ENCODE data around the gene CES4A.

DNA sequence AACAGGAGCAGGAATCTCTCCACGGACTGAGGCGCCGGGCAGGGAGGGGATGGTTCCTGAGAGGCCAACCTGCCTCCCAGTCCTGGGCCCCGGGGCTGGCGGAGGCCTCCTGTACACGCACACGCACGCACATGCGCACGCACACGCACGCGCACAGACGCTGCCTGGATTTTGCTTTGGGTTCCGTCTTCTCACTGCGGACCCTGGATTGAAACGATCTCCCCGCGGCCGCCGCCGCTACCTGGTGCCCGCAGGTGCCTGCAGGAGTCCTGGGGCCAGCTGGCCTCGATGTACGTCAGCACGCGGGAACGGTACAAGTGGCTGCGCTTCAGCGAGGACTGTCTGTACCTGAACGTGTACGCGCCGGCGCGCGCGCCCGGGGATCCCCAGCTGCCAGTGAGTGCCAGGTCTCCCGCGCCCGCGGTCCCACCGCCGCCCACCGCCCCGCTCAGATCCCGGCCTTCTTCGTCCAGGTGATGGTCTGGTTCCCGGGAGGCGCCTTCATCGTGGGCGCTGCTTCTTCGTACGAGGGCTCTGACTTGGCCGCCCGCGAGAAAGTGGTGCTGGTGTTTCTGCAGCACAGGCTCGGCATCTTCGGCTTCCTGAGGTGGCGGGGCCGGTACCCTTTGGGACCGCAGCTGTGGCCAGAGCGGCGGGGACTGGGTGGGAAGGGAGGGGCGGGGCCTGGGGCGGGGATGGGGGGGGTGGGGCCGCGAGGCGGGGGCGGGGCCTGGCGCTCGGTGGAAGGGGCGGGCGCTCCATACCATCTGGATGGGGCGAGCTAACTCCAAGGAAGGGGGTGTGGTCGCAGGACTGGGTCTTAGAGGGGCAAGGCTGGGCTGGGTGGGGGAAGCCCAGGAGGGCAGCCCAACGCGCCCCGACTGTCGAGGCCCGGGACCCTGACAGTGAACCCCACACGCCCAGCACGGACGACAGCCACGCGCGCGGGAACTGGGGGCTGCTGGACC is 12.3 kb downstream of the CES4A start:
- TF ChIP-seq POLR2AphosphoS5 (IDR thresholded peaks at IDR 0.05; ENCODE audit: low read depth, low read length), result no peak
- TF ChIP-seq, protein P1, sequence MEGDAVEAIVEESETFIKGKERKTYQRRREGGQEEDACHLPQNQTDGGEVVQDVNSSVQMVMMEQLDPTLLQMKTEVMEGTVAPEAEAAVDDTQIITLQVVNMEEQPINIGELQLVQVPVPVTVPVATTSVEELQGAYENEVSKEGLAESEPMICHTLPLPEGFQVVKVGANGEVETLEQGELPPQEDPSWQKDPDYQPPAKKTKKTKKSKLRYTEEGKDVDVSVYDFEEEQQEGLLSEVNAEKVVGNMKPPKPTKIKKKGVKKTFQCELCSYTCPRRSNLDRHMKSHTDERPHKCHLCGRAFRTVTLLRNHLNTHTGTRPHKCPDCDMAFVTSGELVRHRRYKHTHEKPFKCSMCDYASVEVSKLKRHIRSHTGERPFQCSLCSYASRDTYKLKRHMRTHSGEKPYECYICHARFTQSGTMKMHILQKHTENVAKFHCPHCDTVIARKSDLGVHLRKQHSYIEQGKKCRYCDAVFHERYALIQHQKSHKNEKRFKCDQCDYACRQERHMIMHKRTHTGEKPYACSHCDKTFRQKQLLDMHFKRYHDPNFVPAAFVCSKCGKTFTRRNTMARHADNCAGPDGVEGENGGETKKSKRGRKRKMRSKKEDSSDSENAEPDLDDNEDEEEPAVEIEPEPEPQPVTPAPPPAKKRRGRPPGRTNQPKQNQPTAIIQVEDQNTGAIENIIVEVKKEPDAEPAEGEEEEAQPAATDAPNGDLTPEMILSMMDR (IDR thresholded peaks at IDR 0.05), result no peak
